Esophagus muscularis mucosa (tissue), 3 donors: ENCODE data around the gene EVPL.

Experiments used
- EP300 ChIP-seq: sonication (generic); formaldehyde crosslinking; IDR thresholded peaks from one replicate; pipeline ENCODE4 v1.6.1; 2017; ENCODE audit warnings: antibody characterized with exemption
- POLR2AphosphoS5 ChIP-seq, 2 donors: sonication (generic); formaldehyde crosslinking; IDR thresholded peaks; one replicate each; pipeline ENCODE4 v1.6.1; 2017; ENCODE audit warnings: antibody characterized with exemption in 2 of 2

DNA sequence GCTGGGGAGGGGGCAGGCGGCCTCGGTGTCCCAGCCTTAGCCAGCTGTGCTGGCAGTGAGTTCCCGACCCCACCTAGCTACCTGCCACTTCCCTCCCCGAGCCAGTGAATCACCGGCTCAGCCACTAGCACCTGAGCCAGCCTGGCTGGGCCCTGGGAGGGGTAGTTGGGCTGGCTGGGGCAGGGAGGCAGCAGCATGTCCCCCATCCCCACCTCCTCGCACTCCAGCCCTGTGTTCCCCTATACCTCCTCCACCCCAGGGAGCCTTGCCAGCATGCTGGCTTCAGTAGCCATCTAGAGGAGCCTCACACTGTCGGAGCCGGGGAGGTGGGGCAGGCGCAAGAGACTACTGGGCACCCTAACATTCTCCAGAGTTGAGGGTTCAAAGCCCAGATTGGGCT, 2.8 kb downstream of the EVPL start:
- TF ChIP-seq POLR2AphosphoS5 (IDR thresholded peaks at IDR 0.05) (no peak), EP300 (no peak)
